Measurements from ENCODE around the gene PCDHB15.

Gene PCDHB15

GRCh38 chr5:141260458-141261237 is 15.5 kb downstream of the PCDHB15 start:
- no peak for TF ChIP-seq GATA2 (IDR thresholded peaks at IDR 0.05; ENCODE audit: low read depth, low read length)
- no peak for TF ChIP-seq GATA3 (IDR thresholded peaks at IDR 0.05; ENCODE audit: low read depth, low read length)

GRCh38 chr5:141261238-141261546 is 16.0 kb downstream of the PCDHB15 start:
- TF ChIP-seq GATA3 (IDR thresholded peaks at IDR 0.05; ENCODE audit: low read depth, low read length) (no peak), GATA2 (IDR thresholded peaks at IDR 0.05; ENCODE audit: low read depth, low read length) (no peak)

GRCh38 chr5:141269195-141269594 is 24.0 kb downstream of the PCDHB15 start:
- TF ChIP-seq GATA3 (IDR thresholded peaks at IDR 0.05; ENCODE audit: low read depth, low read length), result no peak
- TF ChIP-seq GATA2 (IDR thresholded peaks at IDR 0.05; ENCODE audit: low read depth, low read length), result no peak

- TF ChIP-seq GATA2 (IDR thresholded peaks at IDR 0.05; ENCODE audit: low read depth, low read length), result no peak
- no peak for TF ChIP-seq GATA3 (IDR thresholded peaks at IDR 0.05; ENCODE audit: low read depth, low read length)
Measured at GRCh38 chr5:141272906-141273305, 27.7 kb downstream of the PCDHB15 start.

- TF ChIP-seq GATA2 (IDR thresholded peaks at IDR 0.05; ENCODE audit: low read depth, low read length), result no peak
- TF ChIP-seq GATA3 (IDR thresholded peaks at IDR 0.05; ENCODE audit: low read depth, low read length), result no peak
Measured at GRCh38 chr5:141298376-141298775, 53.2 kb downstream of the PCDHB15 start.

Measured in SH-SY5Y (cell line).